ENCODE measurements around the gene KSR2.

The KSR2 gene

DNA sequence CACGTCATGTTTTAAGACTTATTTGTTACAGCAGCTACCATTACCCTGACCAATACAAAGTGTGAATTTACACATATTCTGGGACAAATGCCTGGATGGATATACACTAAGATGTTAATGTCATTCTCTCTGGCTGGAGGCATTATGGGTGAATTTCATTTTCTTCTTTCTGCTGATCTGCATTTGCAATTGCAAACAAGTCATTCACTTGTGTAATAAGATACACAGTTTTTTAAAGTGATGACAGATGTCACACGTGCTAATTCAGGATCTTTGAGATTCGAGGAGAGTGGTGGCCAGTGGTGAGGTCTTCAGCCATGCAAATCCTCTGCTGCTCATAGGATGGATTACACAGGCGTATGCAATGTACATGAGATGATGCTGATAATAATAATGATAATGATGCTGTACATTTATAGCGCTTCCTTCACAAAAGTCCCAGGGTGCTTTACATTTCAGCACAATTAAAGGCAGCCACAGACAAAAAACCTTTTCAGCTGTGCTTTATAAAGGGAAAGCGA, 451.5 kb downstream of the KSR2 start:
- DNase-seq, result no peak

DNA sequence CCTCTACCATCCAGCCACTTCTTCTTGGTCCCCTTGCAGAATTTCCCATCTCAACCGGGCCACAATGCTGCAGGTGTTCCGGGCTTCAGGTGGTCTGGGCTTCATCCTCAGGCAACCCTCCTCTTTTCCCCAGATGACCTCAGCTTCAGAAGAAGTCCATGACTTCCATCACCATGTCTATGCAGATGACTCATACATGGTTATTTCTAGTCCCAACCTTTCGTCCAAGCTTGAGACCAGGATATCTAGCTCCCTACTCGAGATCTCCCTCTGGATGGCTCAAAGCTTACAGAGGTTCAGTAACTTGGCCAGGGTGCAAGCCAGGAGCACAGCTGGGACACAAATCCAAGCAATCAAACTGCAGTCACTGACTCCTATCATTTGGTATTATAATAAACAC, 452.8 kb downstream of the KSR2 start:
- DNase-seq, result no peak

DNA sequence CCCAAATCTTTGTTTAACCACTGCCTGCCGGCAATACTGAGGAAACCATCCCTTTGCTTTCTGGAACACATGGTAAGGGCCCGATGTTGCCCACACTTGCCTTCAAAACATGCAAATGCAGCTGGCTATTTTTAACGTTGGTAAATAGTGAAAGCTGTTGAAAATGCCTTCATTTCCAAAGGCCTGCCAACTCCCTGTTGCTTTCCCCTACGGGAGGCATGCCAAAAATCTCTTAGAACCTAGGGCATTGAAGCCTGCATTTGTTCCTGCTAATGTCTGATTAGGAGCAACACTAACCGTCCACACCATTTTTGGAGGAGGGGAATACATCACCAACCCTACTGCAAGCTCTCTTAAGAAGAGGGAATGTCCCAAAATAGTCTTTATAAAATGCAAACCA, 454.8 kb downstream of the KSR2 start:
- DNase-seq, result peak; percentile 12

DNA sequence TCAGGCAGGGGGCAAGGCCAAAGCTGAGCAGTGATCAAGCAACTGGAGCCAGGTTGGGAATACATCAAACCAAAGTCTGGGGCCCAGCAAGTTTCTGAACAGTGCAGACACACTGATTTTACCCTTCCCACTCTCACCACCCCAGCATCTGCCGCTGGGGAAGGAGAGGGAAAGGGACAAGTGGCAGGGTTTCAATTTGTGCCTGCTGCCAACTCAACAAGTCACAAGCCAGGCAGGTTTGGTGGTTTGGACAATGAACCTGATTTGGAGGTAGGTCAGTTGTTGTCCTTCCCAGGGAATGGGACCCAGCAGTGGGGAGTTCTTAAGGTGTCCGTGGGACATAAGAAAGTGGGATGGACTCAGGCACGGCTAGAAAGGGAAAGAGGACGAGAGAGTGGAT, 455.4 kb downstream of the KSR2 start:
- no peak for DNase-seq

DNA sequence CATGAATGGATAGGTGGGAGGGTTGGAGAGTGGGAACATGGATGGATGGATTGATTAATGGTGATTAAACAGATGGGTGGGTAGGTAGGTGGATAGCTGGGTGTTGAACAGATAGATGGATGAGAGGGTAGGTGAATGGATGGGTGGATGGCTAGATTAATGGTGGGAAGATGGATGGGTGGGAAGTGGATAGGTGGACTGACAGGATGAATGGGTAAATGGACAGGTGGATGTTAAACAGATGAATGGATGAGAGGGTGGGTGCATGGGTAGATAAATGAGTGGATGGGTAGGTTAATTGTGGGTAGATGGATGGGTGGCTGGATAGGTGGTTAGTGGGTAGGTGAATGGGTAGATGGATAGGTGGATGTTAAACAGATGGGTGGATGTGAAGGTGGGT, 460.3 kb downstream of the KSR2 start:
- no peak for DNase-seq

DNA sequence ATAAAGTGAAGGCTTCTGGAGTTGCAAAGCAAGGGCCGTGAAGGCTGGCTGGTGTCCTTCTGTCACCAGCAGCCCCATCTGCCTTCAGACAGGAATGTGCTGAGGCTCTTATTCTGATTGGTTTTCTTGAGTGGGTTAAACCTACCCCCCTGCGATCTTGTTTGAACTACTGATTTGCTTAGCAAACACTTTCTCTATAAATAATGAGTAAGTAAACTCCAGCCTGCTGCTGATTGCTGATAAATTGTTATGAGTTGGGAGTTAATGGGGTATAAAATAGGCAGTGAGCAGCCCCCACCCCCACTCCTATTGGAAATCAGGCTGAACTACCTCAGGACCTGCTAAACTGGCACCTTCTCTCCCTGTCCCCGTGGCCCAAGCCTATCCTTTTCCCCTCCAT, 461.2 kb downstream of the KSR2 start:
- peak; percentile 54 for DNase-seq

DNA sequence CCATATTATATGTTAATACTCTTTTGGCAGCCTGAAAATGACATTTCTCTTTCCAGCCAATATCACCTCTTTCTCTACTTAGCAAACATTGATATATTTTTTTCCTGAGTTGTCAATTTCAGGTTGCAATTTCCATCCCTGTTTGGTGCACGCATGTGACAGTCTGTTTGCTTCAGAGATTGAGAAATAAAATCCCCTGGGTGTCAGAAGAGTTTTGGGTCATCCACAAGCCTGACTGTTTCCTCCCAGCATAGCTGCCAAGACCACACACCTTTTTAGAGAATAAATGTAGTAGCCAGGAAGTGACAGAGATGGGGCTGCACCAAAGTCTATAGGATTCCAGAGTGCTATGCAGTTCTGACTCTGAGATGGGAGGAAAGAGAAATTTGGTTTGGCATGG, 462.5 kb downstream of the KSR2 start:
- no peak for DNase-seq

DNA sequence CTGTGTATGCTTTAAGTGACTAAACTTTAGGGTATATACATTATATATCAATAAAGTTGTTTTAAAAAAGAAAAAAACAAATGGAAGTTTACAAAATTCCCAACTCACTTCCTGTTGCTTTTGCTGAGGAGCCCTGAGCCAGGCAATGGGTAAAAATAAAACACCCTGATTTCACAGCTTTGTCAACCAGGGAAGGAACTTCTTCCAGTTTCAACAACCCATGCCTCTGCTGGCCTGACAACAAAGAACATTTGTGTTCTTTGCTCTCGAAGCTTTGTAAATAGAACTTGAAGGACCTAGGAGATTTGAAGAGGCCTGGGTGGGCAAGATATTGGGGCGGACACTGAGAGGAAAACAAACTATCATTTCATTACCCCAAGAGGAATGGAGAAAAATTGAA, 466.2 kb downstream of the KSR2 start:
- DNase-seq, result no peak

DNA sequence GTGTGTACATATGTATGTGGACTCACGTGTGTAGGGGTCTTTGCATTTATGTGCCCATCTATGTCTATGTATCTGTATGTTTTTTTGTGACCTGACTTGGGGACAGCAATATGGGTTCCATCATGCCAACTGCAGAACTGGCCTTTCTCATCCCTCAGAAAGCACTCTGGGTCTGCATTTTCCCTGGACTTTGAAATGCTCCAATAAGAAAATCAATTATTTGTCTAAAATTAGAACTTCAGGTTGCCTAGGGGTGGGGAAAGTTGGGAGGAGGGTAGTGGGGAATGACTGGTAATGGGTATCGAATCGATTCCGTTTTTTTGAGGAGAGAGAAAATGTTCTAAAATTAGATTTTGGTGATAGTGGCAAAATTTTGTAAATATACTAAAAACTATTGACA, 466.6 kb downstream of the KSR2 start:
- no peak for DNase-seq

DNA sequence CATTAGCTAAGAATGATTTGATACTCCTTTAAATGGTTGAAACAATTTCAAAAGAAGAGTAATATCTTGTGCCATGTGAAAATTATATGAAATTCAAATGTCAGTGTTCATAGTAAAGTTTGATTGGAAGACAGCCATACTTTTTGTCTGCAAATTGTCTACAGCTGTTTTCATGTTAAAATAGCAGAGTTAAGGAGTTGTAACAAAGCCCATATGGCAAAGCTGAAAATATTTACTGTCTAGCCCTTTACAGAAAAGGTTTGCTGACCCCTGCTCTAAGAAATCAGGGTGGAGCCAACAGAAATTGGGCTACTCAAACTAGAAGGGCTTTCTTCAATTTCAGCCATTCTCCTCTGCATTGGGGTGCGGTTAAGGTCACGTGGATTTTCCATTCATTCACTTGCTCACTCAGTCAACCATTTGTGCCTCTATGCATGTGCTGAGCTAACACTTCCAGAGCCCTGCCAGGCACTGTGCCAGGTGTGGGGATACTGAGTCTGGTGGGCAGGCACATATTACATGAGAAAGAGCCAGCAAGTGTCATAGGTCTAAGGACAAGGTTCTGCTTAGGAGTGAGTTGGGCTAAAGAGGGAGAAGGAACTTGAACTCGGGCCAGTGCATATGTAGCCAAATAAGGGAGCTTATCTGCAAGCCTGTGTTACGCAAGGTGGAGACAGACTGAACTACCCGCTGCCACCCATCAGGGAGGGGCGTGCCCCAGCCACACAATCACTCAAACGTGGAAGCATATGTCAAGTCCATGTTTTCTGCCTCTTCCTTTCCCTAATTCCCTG, 467.5 kb downstream of the KSR2 start:
- DNase-seq, result no peak

DNA sequence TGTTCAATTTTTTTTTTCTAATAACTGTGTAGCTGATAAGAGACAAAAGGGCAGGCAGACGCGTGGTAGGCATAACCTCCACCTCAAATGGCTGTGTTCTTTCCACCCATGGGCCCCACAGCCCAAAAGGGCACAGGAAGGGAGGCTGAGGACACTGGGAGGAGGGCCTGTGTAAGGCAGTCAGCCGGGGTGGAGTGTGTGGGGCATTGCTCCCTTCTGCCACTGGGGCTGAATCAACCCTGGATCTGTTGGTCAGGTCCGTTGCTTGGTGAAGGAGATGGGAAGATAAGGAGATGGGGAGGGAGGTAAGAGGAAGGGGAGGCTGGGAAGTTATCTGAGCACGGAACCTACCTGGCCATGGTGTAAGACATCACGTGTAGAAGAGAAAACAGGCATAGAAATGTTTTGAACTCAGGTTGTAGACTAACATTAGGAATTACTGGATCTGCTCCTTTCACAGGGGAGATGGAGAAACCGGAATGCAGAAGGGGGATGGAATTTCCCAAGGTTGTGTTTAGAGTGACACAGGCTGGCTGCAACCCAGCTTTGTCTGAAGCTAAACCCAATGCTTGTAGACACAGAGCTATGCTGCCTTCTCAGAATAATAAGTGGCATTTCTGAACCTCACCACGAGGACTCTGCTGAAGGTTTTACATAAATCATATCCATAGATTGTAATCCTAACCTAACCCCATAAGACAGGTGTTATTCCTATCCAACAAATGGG, 468.9 kb downstream of the KSR2 start:
- DNase-seq, result no peak

DNA sequence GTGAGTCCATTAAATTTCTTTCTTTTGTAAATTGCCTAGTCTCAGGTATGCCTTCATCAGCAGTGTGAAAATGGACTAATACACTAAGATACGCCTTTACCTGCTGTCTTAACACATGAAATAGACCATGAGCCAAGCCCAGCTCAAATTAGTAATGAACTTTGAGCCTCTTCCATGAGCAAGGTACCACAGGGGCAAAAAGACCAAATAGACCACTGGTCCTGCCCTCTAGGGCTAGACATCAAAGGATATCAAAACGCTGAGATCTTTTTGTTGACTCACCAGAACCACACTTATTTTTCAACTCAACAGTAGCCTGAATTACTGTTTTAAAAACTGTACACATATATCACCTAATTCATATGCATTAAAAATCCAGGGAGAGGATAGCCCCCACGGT, 469.9 kb downstream of the KSR2 start:
- DNase-seq, result no peak

DNA sequence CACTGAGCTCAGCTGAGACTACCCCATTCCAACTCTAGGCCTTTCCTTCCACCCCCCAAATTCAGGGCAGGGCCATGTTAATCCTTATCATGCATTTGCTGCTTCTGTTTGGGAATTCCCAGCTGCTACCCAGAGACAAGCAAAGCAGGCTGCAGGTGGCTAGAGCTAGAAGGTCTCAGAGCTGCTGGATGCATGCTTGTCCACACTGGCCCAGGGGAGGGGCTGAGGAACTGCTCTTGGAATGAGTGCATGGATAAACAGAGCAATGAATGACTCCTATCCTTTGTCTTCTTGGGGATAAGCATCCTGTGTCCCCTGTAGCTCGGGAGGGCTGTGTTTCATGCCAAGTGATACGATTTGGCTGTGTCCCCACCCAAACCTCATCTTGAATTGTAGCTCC, 470.5 kb downstream of the KSR2 start:
- peak; percentile 15 for DNase-seq

DNA sequence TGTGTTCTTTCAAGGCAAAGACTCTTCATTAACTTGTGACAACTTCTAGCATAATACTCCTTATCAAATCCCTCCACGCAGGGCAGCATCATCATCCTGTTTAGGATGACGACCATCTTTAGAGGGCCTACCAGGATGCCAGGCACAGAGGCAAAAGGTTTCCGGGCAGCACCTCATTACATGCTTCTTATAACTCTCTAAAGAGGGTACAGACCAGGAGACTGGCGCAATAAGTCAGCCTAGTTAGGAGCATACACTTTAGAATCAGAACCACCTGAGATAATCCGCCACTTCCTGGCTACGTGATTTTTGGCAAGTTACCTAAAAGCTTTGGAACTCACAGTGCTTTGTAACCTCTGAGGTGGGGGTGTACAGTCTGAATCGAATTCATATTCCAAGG, 471.4 kb downstream of the KSR2 start:
- no peak for DNase-seq

DNA sequence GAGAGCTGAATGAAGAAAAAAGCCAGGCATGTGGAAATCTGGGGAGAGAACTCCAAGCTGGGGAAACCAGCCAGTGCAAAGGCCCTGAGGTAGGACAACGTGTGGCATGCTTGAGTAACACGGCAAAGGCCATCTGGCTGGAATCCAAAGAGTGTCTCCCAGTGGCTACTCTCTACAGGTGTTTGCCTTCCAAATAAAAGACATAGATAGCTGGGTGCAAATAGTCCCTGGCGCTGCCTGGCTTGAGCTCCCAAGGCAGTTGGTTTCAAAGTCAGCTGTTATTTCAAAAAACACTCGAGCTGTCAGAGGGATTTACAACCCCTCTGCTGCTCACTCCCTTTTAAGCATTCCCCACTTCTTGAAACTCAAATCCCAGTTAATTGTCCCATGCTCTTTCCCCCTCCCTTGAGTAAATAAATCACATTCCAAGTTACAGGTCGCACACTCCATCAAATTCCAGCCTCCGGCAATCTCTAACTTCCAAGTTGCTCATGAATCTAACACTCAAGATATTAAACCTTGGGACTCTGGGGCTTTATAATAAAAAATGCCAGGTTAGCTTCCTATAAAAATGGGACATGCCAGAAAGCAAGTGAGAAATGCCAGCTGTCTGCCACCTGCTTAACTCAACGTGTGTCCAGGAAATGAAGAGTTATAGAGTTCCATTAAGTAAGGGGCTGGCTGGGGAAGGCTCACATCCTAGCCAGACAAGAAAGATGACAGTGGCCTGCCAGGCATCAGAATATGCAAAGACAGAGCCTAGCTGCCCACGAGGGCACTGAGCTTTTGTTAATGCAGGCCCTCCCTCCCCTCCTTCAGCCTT, 473.7 kb downstream of the KSR2 start:
- peak; percentile 96 for DNase-seq

DNA sequence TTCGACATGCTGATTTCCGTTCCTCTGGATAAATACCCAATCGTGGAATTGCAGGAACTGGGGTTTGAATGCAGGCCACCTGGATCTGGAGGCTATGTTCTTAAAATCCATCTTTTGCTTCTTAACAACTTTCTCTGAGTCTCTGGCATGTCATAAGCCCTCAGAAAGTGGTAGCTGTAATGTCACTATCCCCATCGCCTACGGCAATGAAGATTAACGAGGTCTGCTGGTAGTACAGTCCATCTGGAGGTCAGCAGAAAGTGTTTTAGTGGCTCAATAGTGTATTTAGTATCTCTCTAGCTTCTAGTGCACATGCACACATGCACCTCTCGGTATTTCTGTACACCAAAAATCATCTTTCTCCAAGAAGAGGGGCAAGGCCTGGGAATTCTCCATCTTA, 477.1 kb downstream of the KSR2 start:
- DNase-seq, result no peak

DNA sequence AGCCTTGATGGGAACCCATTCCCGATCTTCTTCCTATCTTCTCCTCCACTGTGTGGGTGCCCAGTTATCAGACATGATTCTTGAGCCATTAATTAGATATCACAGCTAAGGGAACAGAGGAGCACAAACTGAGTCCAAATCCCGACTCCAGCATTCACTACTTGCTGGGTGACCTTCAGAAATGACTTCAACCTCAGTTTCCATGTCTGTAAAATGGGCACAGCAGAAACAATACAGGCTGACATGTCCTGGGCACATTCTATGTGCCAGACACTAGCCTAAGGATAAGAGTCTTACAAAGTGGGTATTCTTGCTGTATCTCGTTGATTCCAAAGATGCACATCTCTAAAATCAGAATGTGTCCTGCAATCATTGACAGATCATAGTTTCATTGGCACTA, 478.7 kb downstream of the KSR2 start:
- DNase-seq, result no peak

DNA sequence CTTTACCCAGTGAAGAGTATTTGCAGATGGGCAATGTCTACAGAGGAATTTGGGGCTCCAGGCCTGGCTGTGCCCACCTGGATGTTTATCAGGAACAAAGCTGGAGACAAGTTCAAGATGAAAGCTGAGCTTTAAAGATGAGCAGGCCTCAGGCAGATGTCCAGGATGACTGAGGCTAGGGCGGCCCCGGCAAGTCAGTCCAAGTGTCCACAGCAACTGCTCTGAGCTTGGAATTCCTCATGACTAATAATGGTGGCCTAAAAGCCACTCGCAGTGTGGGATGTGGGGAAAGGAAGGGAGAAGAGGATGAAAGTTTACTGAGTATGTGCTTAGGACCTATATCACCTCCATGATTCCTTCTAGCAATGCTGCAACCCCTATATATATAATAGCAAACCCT, 479.1 kb downstream of the KSR2 start:
- DNase-seq, result no peak

DNA sequence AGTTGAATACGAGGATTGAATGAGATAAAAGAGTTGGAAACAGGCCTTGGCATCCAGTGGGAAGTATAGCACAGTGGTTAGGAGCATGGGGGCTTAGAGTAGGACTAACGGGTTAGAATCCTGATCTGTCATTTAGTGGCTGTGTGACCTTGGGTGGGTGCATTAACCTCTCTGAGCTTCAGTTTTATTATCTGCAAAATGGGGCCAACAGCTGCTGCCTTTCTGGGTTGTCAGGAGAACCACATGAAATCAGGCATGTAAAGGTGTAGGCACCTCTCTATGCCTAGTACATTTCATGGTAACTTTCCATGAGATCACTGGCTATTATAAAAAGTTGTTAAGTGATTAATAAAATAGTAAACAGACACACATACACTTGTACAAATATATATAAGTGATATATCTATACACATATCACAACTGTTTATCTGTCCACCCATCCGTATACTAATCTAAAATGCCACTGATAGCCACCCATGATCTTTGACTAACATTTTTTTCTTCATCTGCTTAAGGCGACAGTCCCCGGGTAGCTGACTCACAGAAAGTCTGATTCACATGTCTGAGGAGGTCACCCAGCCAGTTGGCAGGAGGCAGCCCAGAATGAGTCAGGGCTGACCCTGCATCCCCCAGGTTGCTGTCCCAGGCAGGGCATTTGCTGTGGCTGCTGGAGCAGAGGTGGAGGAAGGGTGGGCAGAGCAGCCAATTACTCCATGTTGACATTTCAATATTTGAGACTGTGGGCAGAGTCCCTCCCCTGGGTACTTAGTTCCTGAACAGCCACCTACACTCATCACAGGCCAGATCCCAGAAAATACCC, 481.7 kb downstream of the KSR2 start:
- no peak for DNase-seq

DNA sequence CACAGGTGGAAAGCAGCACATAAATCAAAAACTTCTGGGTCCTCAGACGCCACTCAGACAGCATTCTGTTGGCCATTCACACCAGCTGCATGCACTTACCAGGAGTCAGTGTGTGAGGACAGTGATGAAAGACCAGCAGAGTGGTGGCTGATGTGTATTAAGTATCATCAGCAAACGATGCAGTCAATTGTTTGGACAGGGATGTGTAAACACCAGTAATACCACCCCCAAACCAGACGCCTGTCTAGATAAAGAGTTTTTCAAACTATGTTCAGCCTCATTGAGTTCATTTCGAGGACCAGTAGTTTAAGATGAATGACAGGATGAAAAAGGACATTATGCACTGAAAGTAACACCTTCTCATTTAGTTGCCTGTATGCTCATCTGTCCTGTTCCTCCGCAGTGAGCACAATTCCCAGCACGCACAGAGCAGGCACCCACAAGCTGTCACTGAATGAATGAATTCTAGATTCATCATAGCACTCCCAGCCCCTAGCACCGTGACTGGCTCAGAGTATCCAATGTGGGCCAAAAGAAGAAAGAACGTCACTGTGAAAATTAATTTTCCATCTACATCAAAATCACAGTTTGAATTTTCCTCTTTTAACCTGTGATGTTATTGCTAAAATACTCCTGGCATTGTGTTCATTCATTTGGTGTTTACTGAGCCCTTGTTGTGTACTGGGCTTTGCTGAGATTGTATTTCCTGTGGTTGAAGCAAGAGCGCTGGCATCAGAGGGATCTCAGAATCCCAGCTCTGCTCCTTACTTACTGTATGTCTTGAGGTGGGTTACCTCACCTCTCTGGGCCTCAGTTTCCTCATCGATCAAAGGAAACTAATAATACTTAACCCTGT, 482.6 kb downstream of the KSR2 start:
- DNase-seq, result peak; percentile 100

DNA sequence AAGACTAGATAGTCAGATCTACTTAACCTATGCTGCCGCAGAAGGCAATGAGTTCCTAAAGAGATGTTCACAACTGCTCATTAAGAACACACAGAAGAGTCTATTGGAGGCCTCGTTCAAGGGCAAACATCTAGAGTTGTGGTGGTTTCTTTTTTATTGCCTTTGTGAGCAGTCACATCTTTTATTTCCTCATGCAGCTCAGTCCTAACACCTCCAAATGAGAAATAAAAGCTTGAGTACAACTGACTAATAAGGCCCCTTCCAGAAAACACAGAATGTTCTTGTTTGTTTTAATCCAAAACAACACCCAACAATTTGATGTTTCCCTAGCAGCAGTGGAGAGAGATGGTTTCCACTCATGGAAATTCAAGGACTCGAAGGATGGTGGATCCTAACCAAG, 483.9 kb downstream of the KSR2 start:
- no peak for DNase-seq

DNA sequence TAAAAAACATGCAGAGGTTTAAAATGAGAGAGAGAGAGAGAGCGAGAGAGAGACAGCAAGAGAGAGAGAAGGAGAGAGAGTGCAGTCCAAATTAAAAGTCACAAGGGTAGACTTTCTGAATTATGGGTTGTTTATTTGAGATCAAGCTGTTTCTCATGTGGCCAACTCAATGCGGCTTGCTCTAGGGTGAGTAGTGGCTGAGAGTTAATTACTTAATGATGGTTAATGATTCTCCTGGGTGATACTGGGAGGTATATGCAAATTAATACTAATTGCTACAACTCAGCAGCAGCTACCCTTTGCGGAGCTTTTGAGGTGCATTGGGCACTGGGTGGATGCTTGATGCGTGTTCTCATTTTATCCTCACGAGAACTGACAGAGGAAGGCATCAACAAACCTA, 485.3 kb downstream of the KSR2 start:
- DNase-seq, result no peak
